GM10266 (cell line): ENCODE results near the gene BTBD19.

Experiments
- DNase-seq: peaks from one replicate; pipeline ENCODE4 v3.0.0; 2012; ENCODE audit errors: extremely low spot score
- CTCF ChIP-seq: IDR thresholded peaks from 2 replicates; pipeline ENCODE4 v1.5.1; 2012; ENCODE audit warnings: mild to moderate bottlenecking, low read depth; ENCODE audit not compliant: control insufficient read depth, insufficient read depth; ENCODE audit errors: missing control alignments

Gene BTBD19

DNA sequence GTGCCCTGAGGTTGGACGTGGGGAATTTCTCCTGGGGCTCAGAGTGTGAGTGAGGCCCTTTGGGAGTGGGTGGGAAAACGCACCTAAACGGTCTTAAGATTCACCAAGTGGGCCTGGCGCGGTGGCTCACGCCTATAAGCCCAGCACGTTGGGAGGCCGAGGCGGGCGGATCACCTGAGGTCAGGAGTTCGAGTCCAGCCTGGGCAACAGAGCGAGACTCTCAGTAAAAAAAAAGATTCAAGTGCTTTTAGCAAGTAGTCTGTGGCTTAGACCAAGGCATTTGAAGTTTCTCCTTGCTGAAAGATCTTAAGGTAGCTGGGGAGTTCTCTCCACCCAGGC is 31.6 kb upstream of the BTBD19 start:
- no peak for TF ChIP-seq CTCF
- DNase-seq: no peak

DNA sequence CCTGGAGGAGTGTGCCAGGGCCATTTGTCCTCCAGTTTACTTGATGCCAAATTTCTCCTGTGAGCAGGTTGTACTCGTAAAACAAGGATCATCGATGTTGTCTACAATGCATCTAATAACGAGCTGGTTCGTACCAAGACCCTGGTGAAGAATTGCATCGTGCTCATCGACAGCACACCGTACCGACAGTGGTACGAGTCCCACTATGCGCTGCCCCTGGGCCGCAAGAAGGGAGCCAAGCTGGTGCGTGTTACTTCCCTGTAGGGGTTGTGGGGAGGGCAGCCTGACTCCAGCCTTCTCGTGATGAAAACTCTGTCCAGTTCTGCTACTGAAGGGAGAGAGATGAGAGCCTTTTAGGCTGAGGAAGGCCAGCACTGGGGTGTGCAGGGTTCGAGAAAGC is 30.8 kb upstream of the BTBD19 start:
- no peak for TF ChIP-seq CTCF
- no peak for DNase-seq

DNA sequence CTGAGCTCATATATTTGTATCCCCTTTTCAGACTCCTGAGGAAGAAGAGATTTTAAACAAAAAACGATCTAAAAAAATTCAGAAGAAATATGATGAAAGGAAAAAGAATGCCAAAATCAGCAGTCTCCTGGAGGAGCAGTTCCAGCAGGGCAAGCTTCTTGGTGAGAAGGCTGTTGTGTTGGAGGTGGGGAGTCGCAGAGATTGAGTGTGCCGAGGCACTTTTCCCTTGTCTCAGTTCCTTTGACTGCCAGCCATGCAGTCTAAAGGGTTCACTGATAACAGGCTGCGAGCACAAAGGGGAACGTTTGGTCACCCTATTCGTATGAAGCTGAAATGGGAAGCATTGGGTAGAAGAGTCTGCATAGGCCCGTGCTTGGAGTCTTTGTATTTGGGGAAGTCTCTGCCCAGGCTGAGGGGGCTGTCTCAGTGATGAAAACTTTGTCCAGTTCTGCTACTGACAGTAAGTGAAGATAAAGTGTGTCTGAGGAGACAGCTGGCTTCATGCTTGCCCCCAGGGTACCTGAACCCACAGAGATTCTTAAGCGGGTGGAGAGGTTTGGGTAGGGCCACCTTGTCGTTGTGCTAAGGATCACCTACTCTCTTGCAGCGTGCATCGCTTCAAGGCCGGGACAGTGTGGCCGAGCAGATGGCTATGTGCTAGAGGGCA is 30.2 kb upstream of the BTBD19 start:
- TF ChIP-seq CTCF: no peak

DNA sequence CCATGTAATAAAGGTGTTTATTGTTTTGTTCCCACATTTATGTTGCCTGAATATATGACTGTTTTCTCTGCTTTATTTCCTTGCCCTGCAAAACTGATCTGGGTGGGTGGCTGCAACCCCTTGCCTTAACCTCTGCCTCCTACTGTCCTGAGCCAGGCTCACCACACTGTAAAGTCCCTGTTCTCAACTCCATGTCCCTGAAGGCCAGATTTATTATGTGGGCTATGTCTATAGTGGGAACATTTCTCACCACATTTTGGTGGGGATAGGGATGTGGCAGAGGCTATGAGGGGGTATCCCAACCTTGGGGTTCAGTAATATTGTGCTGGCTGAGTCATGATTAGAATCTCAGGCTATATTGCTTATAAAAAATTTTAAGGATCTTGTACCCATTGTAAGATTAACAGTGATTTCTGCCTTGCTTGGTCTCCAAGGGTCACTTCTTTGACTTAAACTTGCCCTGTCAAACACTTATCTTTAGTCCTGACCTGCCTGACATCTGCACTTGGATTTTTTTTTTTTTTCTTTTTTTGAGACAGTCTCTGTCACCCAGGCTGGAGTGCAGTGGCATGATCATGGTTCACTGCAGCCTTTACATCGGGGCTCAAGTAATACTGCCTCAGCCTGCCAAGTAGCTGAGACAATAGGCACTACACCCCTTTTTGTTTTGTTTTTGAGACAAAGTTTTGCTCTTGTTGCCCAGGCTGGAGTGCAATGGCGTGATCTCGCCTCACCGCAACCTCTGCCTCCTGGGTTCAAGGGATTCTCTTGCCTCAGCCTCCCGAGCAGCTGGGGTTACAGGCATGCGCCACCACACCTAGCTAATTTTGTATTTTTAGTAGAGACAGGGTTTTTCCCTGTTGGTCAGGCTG is 29.4 kb upstream of the BTBD19 start:
- no peak for DNase-seq
- no peak for TF ChIP-seq CTCF

More for the DNA sequence above, 30.2 kb upstream of the BTBD19 start:
- DNase-seq: no peak

DNA sequence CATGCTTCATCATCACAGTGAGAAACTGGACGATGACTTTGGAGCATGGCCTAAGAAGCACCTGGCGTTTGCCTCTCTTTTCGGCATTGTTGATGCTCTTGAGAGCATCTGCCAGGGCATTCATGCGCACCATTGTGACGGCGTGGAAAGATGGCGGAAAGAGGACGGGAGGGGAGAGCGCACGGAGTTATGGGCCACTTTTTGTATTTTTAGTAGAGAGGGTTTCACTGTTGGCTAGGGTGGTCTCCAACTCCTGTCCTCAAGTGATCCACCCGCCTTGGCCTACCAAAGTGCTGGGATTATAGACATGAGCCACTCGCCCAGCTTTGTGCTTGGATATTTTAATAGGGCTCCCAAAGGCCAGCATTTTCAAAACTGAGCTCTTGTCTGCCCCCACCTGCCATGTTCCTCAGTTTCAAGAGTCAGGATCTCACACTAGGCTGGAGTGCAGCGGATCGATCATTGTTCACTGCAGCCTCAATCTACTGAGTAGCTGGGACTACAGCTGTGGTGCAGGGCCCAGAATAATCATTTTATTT is 27.7 kb upstream of the BTBD19 start:
- DNase-seq: no peak
- TF ChIP-seq CTCF: no peak

DNA sequence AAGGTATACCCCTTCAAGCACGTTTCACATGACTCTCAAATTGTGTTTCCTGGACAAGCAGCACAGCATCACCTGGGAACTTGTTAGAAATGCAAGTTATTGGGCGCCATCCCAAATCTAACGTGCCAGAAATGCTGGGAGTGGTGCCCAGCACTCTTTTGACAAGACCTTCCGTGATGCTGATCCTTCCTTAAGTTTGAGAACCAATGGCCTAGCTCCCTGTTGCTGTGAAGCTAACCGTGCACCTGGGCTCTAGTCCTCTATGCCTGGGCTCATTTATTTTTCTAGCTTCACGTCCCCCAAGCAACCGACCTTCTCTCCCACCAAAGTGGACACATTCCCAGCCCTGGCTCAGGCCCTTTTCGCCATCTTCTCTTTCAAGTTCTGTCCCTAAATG is 24.6 kb upstream of the BTBD19 start:
- TF ChIP-seq CTCF: no peak
- DNase-seq: no peak
